ENCODE data around the gene PNMA8B.

Gene PNMA8B

DNA sequence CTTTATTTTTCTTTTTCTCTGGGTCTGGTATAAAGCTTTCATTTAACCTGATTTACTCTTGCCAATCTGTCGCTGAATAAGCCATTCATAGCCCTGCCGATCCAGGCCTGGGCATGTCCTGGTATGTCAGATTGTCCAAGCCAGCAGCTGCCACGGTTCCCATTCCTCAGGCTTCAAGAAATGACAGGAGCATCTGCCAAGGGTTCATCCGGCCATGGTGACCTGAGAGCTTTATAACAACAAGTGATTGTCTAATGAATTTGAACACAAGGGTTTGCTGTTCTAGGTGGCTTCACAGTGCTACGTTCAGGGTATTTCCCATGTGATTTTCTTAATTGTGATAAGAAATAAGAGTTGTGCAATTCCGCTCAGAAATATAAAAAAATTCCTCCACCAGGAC, 44.3 kb downstream of the PNMA8B start:
- DNase-seq, result peak; percentile 79

DNA sequence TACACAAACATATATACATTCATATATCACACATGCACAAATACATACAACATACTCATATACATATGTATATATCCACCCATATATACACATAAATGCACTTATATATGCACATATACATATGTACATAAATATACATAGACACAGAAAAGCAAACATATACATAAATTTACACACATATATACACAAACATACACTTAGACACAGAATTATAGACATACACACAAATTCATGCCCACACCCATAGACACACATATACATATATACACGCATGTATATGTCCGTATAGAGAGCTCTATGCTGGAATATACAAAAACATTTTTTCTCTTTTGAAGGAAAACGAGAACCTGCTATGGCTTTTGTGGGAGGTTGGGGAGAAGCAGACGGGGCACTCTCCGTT, 44.9 kb downstream of the PNMA8B start:
- no peak for DNase-seq

DNA sequence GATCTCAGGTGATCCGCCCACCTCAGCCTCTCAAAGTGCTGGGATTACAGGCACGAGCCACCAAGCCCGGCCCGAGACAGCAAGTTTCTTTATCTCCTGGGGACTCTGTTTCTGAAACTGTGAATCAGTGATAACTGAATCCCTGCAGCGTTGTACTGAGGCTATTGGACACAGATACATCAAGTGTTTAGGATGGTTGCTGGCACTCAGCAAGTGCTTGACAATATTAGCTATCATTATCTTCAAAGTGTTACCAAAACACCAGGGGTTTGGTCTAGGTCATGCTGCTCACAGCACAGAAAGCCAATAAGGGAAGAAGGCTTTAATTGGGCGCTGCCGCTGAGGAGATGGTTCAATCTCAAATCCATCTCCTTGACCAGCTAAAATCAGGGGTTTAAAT, 46.4 kb downstream of the PNMA8B start:
- DNase-seq, result no peak

DNA sequence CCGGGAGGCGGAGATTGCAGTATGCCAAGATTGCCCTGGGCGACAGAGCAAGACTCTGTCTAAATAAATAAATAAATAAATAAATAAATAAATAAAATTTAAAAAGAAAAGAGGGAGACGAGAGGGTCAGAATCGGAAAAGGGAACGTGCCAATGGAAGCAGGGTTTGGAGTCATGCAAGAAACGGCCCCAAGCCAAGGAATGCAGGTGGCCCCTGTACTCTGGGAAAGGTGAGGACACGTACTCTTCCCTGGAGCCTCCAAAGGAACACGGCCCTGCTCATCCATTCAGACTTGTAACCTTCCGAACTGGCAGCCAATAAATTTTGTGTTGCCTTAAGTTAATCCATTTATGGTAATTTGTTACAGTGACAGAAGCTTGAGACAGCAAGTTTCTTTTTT, 47.1 kb downstream of the PNMA8B start:
- DNase-seq, result no peak

DNA sequence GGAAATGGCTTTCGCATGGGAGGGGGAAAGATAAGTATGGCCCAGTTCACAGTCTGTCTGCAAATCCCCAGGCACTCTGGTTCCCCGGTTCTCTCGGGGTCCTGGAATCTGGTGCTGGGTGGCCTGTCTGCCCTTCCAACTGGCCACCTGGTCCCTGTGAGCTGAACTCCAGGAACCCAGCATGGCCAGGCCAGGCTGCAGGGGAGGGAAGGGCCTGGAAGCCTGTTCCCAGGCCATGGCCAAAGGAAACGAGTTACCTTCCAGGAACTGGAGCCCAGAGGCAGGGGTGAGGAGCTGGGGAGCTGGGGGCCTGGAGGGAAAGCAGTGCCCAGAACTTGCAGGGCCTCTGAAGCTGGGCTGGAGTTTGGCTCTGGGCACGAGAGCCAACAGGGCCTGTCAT, 47.8 kb downstream of the PNMA8B start:
- peak; percentile 58 for DNase-seq

GRCh38 chr19:46447006-46447405, 48.7 kb downstream of the PNMA8B start:
- DNase-seq, result no peak

- DNase-seq, result no peak
Observed at GRCh38 chr19:46446021-46446420, 49.6 kb downstream of the PNMA8B start.

DNA sequence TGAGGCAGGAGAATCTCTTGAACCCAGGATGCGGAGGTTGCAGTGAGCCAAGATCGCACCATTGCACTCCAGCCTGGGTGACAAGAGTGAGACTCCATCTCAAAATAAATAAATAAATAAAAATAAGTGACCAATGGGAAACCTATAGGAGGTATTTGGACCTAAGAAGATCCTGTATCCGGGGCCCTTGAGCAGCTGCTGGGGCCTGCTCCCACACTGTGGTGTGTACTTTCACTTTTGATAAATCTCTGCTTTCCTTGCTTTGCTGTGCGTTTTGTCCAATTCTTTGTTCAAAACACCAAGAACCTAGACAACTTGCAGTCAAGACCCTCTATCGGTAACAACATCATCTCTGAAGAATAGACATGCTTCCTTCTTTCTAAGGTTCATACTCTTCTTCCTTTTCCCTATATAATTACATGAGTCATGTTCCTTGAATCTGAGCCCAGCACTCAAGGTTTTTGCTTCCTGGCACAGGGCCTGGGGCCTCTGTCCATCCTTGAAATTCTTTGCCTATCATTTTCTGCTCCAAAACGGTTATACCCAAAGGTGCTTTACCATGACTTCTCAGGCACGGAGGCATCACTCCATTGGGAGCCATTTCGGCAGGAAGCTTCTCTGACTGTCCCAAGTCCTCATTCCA, 52.7 kb downstream of the PNMA8B start:
- DNase-seq, result peak; percentile 68

DNA sequence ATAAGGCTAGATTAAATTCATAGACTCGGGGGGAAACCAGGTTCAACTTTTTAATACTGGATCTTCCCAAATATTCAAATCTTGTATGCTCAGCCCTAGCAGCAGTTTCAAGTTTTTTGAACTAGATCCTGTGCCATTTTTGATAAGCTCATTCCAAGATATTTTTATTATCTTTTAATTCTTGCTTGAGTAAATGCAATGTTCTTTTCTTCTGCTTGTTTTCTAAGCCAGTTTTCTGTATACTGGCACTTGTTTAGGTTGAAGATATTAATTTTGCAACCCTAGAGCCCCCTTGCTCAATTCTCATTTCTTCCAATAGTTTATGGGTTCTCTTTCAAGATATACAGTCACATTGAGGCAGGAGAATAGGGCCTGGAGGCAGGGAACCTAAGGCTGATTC, 53.8 kb downstream of the PNMA8B start:
- no peak for DNase-seq

All from right hindlimb (tissue), 1 donor.